H1 (cell line): ENCODE measurements around the gene SBK2. TPM values are rescaled to one million over a fixed set of nuclear protein-coding genes. Genes with fewer than 3 reads are reported as not detected.
A peak's percentile ranks its signal among the peaks of the same experiment; 100 is the strongest.

Experiments
- CTCF ChIA-PET: fragments of 300-600 bp; sonication (Branson Sonifier 250); formaldehyde crosslinking; loops from one replicate; lab custom pipeline; 2021; ENCODE audit not compliant: partially characterized antibody; lab: Charles Lee
- POLR2A ChIA-PET: fragments of 300-600 bp; sonication (Branson Sonifier 250); formaldehyde crosslinking; loops from one replicate; lab custom pipeline; 2021; ENCODE audit warnings: inconsistent platforms; ENCODE audit not compliant: partially characterized antibody; lab: Charles Lee
- DNase-seq, 2 experiments: peaks; one replicate each; pipeline versions ENCODE4 v3.0.0 to v3.0.0-alpha.2; 2010 to 2022; ENCODE audit warnings: low spot score in 2 of 2, low read depth in 1 of 2, mixed read lengths in 1 of 2
- FAIRE-seq: peaks from 2 replicates; lab custom pipeline; 2011; peaks lifted over from hg19 to GRCh38; lab: Jason Lieb, UNC
- H2AFZ ChIP-seq: 2 replicates; pipeline ENCODE4 v1.8.1; 2012; ENCODE audit warnings: low read length, inconsistent platforms
- H2AK5ac ChIP-seq: 2 replicates; pipeline ENCODE4 v1.6.1; 2013; ENCODE audit warnings: low read depth, low read length
- H2BK120ac ChIP-seq: replicated peaks from 2 replicates; pipeline ENCODE3; 2013; ENCODE audit warnings: low read depth, low read length, inconsistent platforms
- H2BK12ac ChIP-seq: 2 replicates; pipeline ENCODE4 v1.6.1; 2013; ENCODE audit warnings: low read depth, low read length
- H2BK15ac ChIP-seq: 2 replicates; pipeline ENCODE4 v1.6.1; 2013; ENCODE audit warnings: low read length
- H2BK20ac ChIP-seq: 2 replicates; pipeline ENCODE4 v1.6.1; 2013; ENCODE audit warnings: low read length
- H2BK5ac ChIP-seq: 2 replicates; pipeline ENCODE4 v1.6.1; 2013; ENCODE audit warnings: low read depth, low read length
- H3K14ac ChIP-seq: 2 replicates; pipeline ENCODE4 v1.6.1; 2013; ENCODE audit warnings: inconsistent platforms; ENCODE audit not compliant: insufficient read length
- H3K18ac ChIP-seq: 2 replicates; pipeline ENCODE4 v1.6.1; 2013; ENCODE audit warnings: low read length; ENCODE audit errors: extremely low read depth
- H3K23ac ChIP-seq: 2 replicates; pipeline ENCODE4 v1.6.1; 2013; ENCODE audit warnings: inconsistent platforms; ENCODE audit not compliant: insufficient read length
- H3K23me2 ChIP-seq: 2 replicates; pipeline ENCODE4 v1.6.1; 2013; ENCODE audit warnings: low read depth, low read length
- H3K27ac ChIP-seq: 2 replicates; pipeline ENCODE4 v1.6.1; 2011; ENCODE audit warnings: low read depth, low read length, inconsistent platforms
- H3K27me3 ChIP-seq, 4 experiments: replicated peaks in 1 of 4; 1 replicate in 1 of 4; 2 replicates in 3 of 4; pipeline versions ENCODE4 v1.6.1 to v1.8.1; 2011 to 2013; ENCODE audit warnings: low read length in 3 of 4, mild to moderate bottlenecking in 3 of 4, inconsistent platforms in 2 of 4, mixed read lengths in 2 of 4, moderate library complexity in 1 of 4; ENCODE audit not compliant: control insufficient read depth in 3 of 4, insufficient read depth in 3 of 4; ENCODE audit errors: extremely low read depth in 1 of 4
- H3K36me3 ChIP-seq, 4 experiments: 2 replicates each; pipeline versions ENCODE4 v1.6.1 to v1.8.1; 2011 to 2013; ENCODE audit warnings: mild to moderate bottlenecking in 4 of 4, low read length in 3 of 4, moderate library complexity in 2 of 4, control low read depth in 1 of 4, inconsistent platforms in 1 of 4; ENCODE audit not compliant: insufficient read depth in 4 of 4, control insufficient read depth in 2 of 4
- H3K4ac ChIP-seq: replicated peaks from 2 replicates; pipeline ENCODE3; 2013; ENCODE audit warnings: low read length, low read depth, mixed read lengths, inconsistent platforms; ENCODE audit not compliant: insufficient read length
- H3K4me1 ChIP-seq, 4 experiments: replicated peaks in 1 of 4; 1 replicate in 1 of 4; 2 replicates in 3 of 4; pipeline versions ENCODE4 v1.6.1 to v1.8.1; 2011 to 2013; ENCODE audit warnings: low read length in 3 of 4, inconsistent platforms in 2 of 4, mixed read lengths in 1 of 4; ENCODE audit not compliant: insufficient read depth in 4 of 4, control insufficient read depth in 3 of 4
- H3K4me2 ChIP-seq, 2 experiments: 2 replicates each; pipeline versions ENCODE4 v1.6.1 to v1.8.1; 2011 to 2013; ENCODE audit warnings: low read depth in 2 of 2, low read length in 2 of 2, control low read depth in 1 of 2, inconsistent platforms in 1 of 2, mild to moderate bottlenecking in 1 of 2; ENCODE audit not compliant: insufficient read depth in 1 of 2
- H3K4me3 ChIP-seq, 4 experiments: fragments of 200-600, 300-600 bp in 1 of 4; sonication (generic), shearing (Covaris generic), sonication (Bioruptor Twin) in 1 of 4; 2 replicates each; pipeline versions ENCODE4 v1.5.1 to v1.8.1; 2011 to 2016; ENCODE audit warnings: low read length in 4 of 4, low read depth in 3 of 4, control low read depth in 2 of 4, inconsistent platforms in 2 of 4, mild to moderate bottlenecking in 2 of 4, mixed read lengths in 1 of 4, moderate library complexity in 1 of 4; ENCODE audit not compliant: insufficient read depth in 2 of 4; ENCODE audit errors: extremely low read depth in 1 of 4
- H3K56ac ChIP-seq: replicated peaks from 2 replicates; pipeline ENCODE3; 2013; ENCODE audit warnings: low read depth, mild to moderate bottlenecking, mixed read lengths, low read length, inconsistent platforms; ENCODE audit not compliant: insufficient read length
- H3K79me1 ChIP-seq: 2 replicates; pipeline ENCODE4 v1.6.1; 2013; ENCODE audit warnings: low read depth, low read length, control low read depth
- H3K79me2 ChIP-seq, 2 experiments: 2 replicates each; pipeline versions ENCODE4 v1.6.1 to v1.8.1; 2012 to 2013; ENCODE audit warnings: low read length in 2 of 2, mild to moderate bottlenecking in 2 of 2, inconsistent platforms in 1 of 2; ENCODE audit not compliant: insufficient read depth in 2 of 2, control insufficient read depth in 1 of 2
- H3K9ac ChIP-seq, 4 experiments: replicated peaks in 1 of 4; 1 replicate in 1 of 4; 2 replicates in 3 of 4; pipeline versions ENCODE4 v1.6.1 to v1.8.1; 2011 to 2013; ENCODE audit warnings: low read depth in 3 of 4, low read length in 3 of 4, control low read depth in 2 of 4, mild to moderate bottlenecking in 2 of 4, moderate library complexity in 2 of 4, inconsistent platforms in 1 of 4; ENCODE audit errors: extremely low read depth in 1 of 4
- H3K9me3 ChIP-seq, 2 experiments: 2 replicates each; pipeline versions ENCODE4 v1.6.1 to v1.8.1; 2012 to 2013; ENCODE audit warnings: mild to moderate bottlenecking in 2 of 2, moderate library complexity in 2 of 2, control low read depth in 1 of 2, inconsistent platforms in 1 of 2, low read depth in 1 of 2, low read length in 1 of 2, mixed read lengths in 1 of 2; ENCODE audit not compliant: insufficient read depth in 2 of 2
- H4K20me1 ChIP-seq, 2 experiments: replicated peaks in 1 of 2; 2 replicates each; pipeline versions ENCODE3 to v1.8.1; 2011 to 2013; ENCODE audit warnings: inconsistent platforms in 2 of 2, low read length in 2 of 2, mild to moderate bottlenecking in 1 of 2; ENCODE audit not compliant: insufficient read depth in 2 of 2, control insufficient read depth in 1 of 2
- H4K5ac ChIP-seq: 2 replicates; pipeline ENCODE4 v1.6.1; 2013; ENCODE audit warnings: low read length, low read depth, mixed read lengths, inconsistent platforms; ENCODE audit not compliant: insufficient read length
- H4K8ac ChIP-seq: 2 replicates; pipeline ENCODE4 v1.8.0; 2013; ENCODE audit warnings: mild to moderate bottlenecking, moderate library complexity, low read length, inconsistent platforms; ENCODE audit not compliant: insufficient read depth; ENCODE audit errors: extremely low read depth
- H4K91ac ChIP-seq: replicated peaks from 2 replicates; pipeline ENCODE3; 2013; ENCODE audit warnings: low read length, mixed read lengths, inconsistent platforms; ENCODE audit not compliant: insufficient read length
- CEBPB ChIP-seq: IDR thresholded peaks from 2 replicates; pipeline ENCODE4 v1.6.1; 2012; ENCODE audit warnings: low read depth, low read length
- EP300 ChIP-seq, 2 experiments: IDR thresholded peaks; 1 replicate in 1 of 2; 2 replicates in 1 of 2; pipeline ENCODE4 v1.6.1; 2011 to 2012; ENCODE audit warnings: low read depth in 2 of 2, low read length in 2 of 2, mild to moderate bottlenecking in 2 of 2, borderline replicate concordance in 1 of 2, inconsistent platforms in 1 of 2, moderate library complexity in 1 of 2
- FOSL1 ChIP-seq: IDR thresholded peaks from 2 replicates; pipeline ENCODE4 v1.6.1; 2011; ENCODE audit warnings: mild to moderate bottlenecking, low read depth, low read length, moderate library complexity; ENCODE audit not compliant: insufficient read depth
- KDM4A ChIP-seq: IDR thresholded peaks from one replicate; pipeline ENCODE4 v1.7.1; 2012; ENCODE audit warnings: low read depth, mild to moderate bottlenecking, moderate library complexity, low read length, inconsistent platforms; ENCODE audit not compliant: severe bottlenecking
- RAD21 ChIP-seq, 2 experiments: IDR thresholded peaks in 1 of 2; conservative IDR thresholded peaks in 1 of 2; 2 replicates each; pipeline ENCODE4 v1.6.1; 2011; ENCODE audit warnings: low read depth in 2 of 2, low read length in 2 of 2, improper control_type of control experiment in 1 of 2, inconsistent platforms in 1 of 2, mild to moderate bottlenecking in 1 of 2, moderate library complexity in 1 of 2
- RBBP5 ChIP-seq: IDR thresholded peaks from 2 replicates; pipeline ENCODE4 v1.7.1; 2012; ENCODE audit warnings: low read depth, mild to moderate bottlenecking, inconsistent platforms, low read length, moderate library complexity, borderline replicate concordance
- RNF2 ChIP-seq: fragments of 200-900, 300-1000 bp; sonication (generic); IDR thresholded peaks from 2 replicates; pipeline ENCODE4 v1.7.1; 2016; ENCODE audit warnings: borderline replicate concordance, low read depth, mild to moderate bottlenecking, antibody characterized with exemption, low read length; ENCODE audit not compliant: poor library complexity, severe bottlenecking; ENCODE audit errors: missing control alignments
- SP1 ChIP-seq: IDR thresholded peaks from 2 replicates; pipeline ENCODE4 v1.6.1; 2011; ENCODE audit warnings: low read depth, low read length
- TCF12 ChIP-seq: IDR thresholded peaks from 2 replicates; pipeline ENCODE4 v1.6.1; 2011; ENCODE audit warnings: low read depth, mild to moderate bottlenecking, low read length
- WGBS, 2 experiments: shearing (Covaris generic) in 1 of 2; methylation state at CpG; one replicate each; pipeline versions ENCODE4 v1.1.6 to v1.1.7; 2013 to 2015; ENCODE audit warnings: low lambda C conversion rate in 2 of 2, mixed read lengths in 2 of 2, inconsistent platforms in 1 of 2, low coverage in 1 of 2, missing lambda C conversion rate in 1 of 2; ENCODE audit not compliant: insufficient replicate concordance in 2 of 2, insufficient coverage in 1 of 2, insufficient read length in 1 of 2; ENCODE audit errors: extremely low coverage in 1 of 2, missing lambda C conversion rate in 1 of 2; 5-methylcytosine and 5-hydroxymethylcytosine counted together
- polyA plus RNA-seq, 7 experiments: library from polyadenylated mRNA; depleted of rRNA in 3 of 7; stranded (reverse) in 5 of 7; unstranded in 2 of 7; fragments of >200 nt in 5 of 7; fragments of 200-250 nt in 2 of 7; gene quantifications; 1 replicate in 5 of 7; 2 replicates in 1 of 7; 4 replicates in 1 of 7; pipeline versions ENCODE4 v1.2.1 to v1.2.3, GENCODE V29; 2011 to 2013; ENCODE audit warnings: missing spikeins in 2 of 7, mixed read lengths in 2 of 7
- total RNA-seq: library from RNA; stranded (reverse); fragmentation: NEBNext Ultra II Directional; extraction: Animal tissue kit (Norgen Biotek cat#: 25700); gene quantifications from 2 replicates; pipeline ENCODE4 v1.2.1, GENCODE V29; 2021

Gene SBK2
- total and polyA plus RNA-seq, 2 of the 8 experiments (the other 6 are each of a cell fraction or from before 2014, with no cell fraction given), result 3.2 to 4.1 TPM

DNA sequence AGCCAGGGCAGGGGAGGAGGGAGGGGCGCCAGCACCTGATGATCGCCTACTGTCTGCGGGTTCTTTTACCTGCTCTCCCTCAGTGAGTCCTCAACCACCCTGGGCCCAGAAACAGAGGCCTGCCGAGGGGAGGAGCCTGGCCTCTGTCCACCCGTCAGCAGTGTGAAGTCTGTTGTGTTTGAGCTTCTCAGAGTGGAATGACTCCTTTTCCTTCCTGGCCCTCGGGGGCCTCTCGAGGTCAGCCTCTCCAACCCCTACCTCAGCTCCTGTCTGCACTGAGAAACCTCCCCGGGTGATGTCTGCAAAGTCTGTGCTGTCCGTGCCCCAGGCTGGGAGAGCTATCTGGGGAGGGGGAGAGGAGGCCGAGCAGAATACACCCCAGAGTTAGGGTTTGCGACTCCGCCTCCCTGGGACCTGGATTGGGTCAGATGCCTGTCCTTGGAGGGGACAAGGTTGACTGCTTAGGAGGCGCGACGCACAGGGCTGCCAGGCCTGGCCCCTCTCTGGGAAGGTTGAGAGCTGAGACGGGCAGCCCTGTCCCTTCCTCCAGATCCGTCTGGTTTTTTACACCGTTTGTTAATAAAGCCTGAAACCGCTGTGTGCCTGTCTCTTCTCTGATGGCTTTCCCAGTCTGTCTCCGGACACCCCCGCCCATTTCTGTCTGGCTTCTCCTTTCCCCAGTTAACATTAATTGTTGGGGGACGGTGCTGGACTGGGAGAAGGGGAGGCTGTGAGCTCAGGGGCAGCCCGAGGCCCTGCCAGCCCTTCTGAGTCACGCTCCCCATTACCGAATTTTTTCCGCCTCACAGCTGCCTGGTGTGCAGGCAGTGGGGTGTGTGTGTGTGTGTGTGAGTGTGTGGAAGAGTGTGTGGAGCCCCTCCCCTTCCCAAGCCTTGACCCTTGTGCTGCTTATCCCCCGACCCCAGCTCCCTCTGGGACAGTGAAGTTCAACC is 49.7 kb downstream of the SBK2 start:
- H3K9me3 ChIP-seq, result no peaks in the 10 kb centered on the region
- H3K79me2 ChIP-seq, result peaks cover 0 to 5% of the 10 kb centered on the region in 2 experiments; a peak in 1 of 4 replicates
- no peak overlapping the region for H2BK12ac ChIP-seq
- no peak overlapping the region for H4K91ac ChIP-seq
- CTCF ChIA-PET, result interaction anchor here (0.5 to 3.3 kb wide), 10 partner anchors 11 to 226 kb away, joined by 3 to 28 read pairs (median 4); no protein-coding TSS in a partner anchor
- no peak for FAIRE-seq
- H3K14ac ChIP-seq, result no peak overlapping the region
- H2AK5ac ChIP-seq, result no peak overlapping the region
- peak overlapping the region; percentile 40 for H3K27ac ChIP-seq
- H3K79me1 ChIP-seq, result peaks cover 4% of the 10 kb centered on the region; the same call in 1 of the 2 replicates
- 0 out of 2 replicates have a peak overlapping the region, but pooled peaks have one; percentile 49 for H2BK5ac ChIP-seq
- peak overlapping the region; percentile 38 for H3K4ac ChIP-seq
- no peak overlapping the region; a peak in 1 of 8 replicates for H3K4me3 ChIP-seq
- no peak overlapping the region; the same call in 1 of the 2 replicates for H2BK20ac ChIP-seq
- peaks cover 0 to 47% (median 30%) of the 10 kb centered on the region in 4 experiments; a peak in 6 of 7 replicates for H3K4me1 ChIP-seq
- peaks cover 0 to 10% (median 0%) of the 10 kb centered on the region in 4 experiments; a peak in 2 of 8 replicates for H3K36me3 ChIP-seq
- peaks cover 11% of the 10 kb centered on the region for H3K23me2 ChIP-seq
- H2BK15ac ChIP-seq, result no peak overlapping the region
- no peak overlapping the region for H3K23ac ChIP-seq
- H3K18ac ChIP-seq, result no peak overlapping the region; the same call in 1 of the 2 replicates
- POLR2A ChIA-PET, result interaction anchor here (0.6 to 7.5 kb wide), 14 partner anchors 10 to 369 kb away, joined by 3 to 57 read pairs (median 4); partner anchors contain the start of genes UBE2S and ZNF628
- no peak overlapping the region for H4K5ac ChIP-seq
- H3K4me2 ChIP-seq, result peak overlapping the region; percentile 45 to 53
- H3K56ac ChIP-seq, result peak overlapping the region; percentile 67
- no peak overlapping the region for H3K9ac ChIP-seq
- H4K8ac ChIP-seq, result peak overlapping the region; percentile 42; the same call in 1 of the 2 replicates
- H4K20me1 ChIP-seq, result peaks cover 0 to 6% of the 10 kb centered on the region in 2 experiments
- no peaks in the 10 kb centered on the region; a peak in 2 of 7 replicates for H3K27me3 ChIP-seq
- DNase-seq, result peak in 1 of 2 experiments; percentile 59
- WGBS, 2 experiments, result 64% methylated on average over 19 of the region's 27 CpGs; no CpG with 5 or more reads in 1 of the 2 experiments
- H2BK120ac ChIP-seq, result no peak overlapping the region
- no peak overlapping the region for H2AFZ ChIP-seq
- TF ChIP-seq RNF2, result no peak
- no peak for TF ChIP-seq SP1
- TF ChIP-seq KDM4A, result no peak
- TF ChIP-seq CEBPB, result no peak
- no peak for TF ChIP-seq TCF12
- TF ChIP-seq RAD21 (IDR thresholded peaks at IDR 0.05 in 1 of 2, conservative IDR thresholded peaks at IDR 0.05 in 1 of 2; ENCODE audit: low read depth in 2 of 2, low read length in 2 of 2), result no peak
- TF ChIP-seq FOSL1, result no peak
- TF ChIP-seq RBBP5, result no peak
- no peak for TF ChIP-seq EP300 (IDR thresholded peaks at IDR 0.05; ENCODE audit: borderline replicate concordance in 1 of 2, low read depth in 2 of 2, low read length in 2 of 2)
